Glutamatergic neuron (in vitro differentiated cells): ENCODE data around the gene ACACB. TPM values are rescaled to one million over a fixed set of nuclear protein-coding genes. Genes with fewer than 3 reads are reported as not detected.

ENCODE experiments used
- DNase-seq: peaks from one replicate; pipeline ENCODE4 v3.0.0; 2022
- H3K27ac Mint-ChIP-seq: one replicate; pipeline ENCODE4 v1.8.0; 2020; ENCODE audit warnings: mild to moderate bottlenecking, mixed read lengths, inconsistent platforms; ENCODE audit not compliant: unreplicated experiment
- H3K27me3 Mint-ChIP-seq: one replicate; pipeline ENCODE4 v1.8.0; 2020; ENCODE audit warnings: mild to moderate bottlenecking, moderate library complexity, mixed read lengths, inconsistent platforms; ENCODE audit not compliant: unreplicated experiment
- H3K36me3 Mint-ChIP-seq: one replicate; pipeline ENCODE4 v1.8.0; 2020; ENCODE audit warnings: mild to moderate bottlenecking, mixed read lengths, inconsistent platforms; ENCODE audit not compliant: unreplicated experiment
- H3K4me1 Mint-ChIP-seq: one replicate; pipeline ENCODE4 v1.8.0; 2020; ENCODE audit warnings: mild to moderate bottlenecking, low read depth, mixed read lengths, inconsistent platforms; ENCODE audit not compliant: unreplicated experiment
- H3K4me3 Mint-ChIP-seq: one replicate; pipeline ENCODE4 v1.8.0; 2020; ENCODE audit warnings: mild to moderate bottlenecking, mixed read lengths, inconsistent platforms; ENCODE audit not compliant: unreplicated experiment
- H3K9me3 Mint-ChIP-seq: one replicate; pipeline ENCODE4 v1.8.0; 2020; ENCODE audit warnings: mild to moderate bottlenecking, moderate library complexity, mixed read lengths, inconsistent platforms; ENCODE audit not compliant: unreplicated experiment
- CTCF ChIP-seq: fragments of 200-600 bp; sonication (generic); IDR thresholded peaks from one replicate; pipeline ENCODE4 v1.5.0; 2021; ENCODE audit not compliant: partially characterized antibody, unreplicated experiment
- total RNA-seq: library from RNA; stranded (reverse); fragmentation: NEBNext Ultra II Directional; extraction: Animal tissue kit (Norgen Biotek cat#: 25700); gene quantifications from one replicate; pipeline ENCODE4 v1.2.1, GENCODE V29; 2021; ENCODE audit not compliant: unreplicated experiment

The ACACB gene
- total RNA-seq, 1 donor from 2014 or later: 3.8 TPM

- TF ChIP-seq CTCF: no peak
- no peak overlapping the region for H3K27ac Mint-ChIP-seq
- H3K36me3 Mint-ChIP-seq: peaks cover 3% of the 10 kb centered on the region
- no peak overlapping the region for H3K4me3 Mint-ChIP-seq
- H3K4me1 Mint-ChIP-seq: no peaks in the 10 kb centered on the region
- no peaks in the 10 kb centered on the region for H3K27me3 Mint-ChIP-seq
- no peaks in the 10 kb centered on the region for H3K9me3 Mint-ChIP-seq
- no peak for DNase-seq
These were observed 69.1 kb downstream of the ACACB start for GRCh38 chr12:109185441-109185840.

- peaks cover 3% of the 10 kb centered on the region for H3K36me3 Mint-ChIP-seq
- no peaks in the 10 kb centered on the region for H3K9me3 Mint-ChIP-seq
- no peak for DNase-seq
- no peaks in the 10 kb centered on the region for H3K27me3 Mint-ChIP-seq
- no peak overlapping the region for H3K4me3 Mint-ChIP-seq
- no peaks in the 10 kb centered on the region for H3K4me1 Mint-ChIP-seq
- no peak for TF ChIP-seq CTCF
- H3K27ac Mint-ChIP-seq: no peak overlapping the region
These were observed 70.7 kb downstream of the ACACB start for GRCh38 chr12:109186993-109187653.

- no peak overlapping the region for H3K27ac Mint-ChIP-seq
- no peak overlapping the region for H3K4me3 Mint-ChIP-seq
- H3K36me3 Mint-ChIP-seq: no peaks in the 10 kb centered on the region
- H3K27me3 Mint-ChIP-seq: no peaks in the 10 kb centered on the region
- no peak for TF ChIP-seq CTCF
- H3K9me3 Mint-ChIP-seq: no peaks in the 10 kb centered on the region
- H3K4me1 Mint-ChIP-seq: no peaks in the 10 kb centered on the region
- DNase-seq: no peak
These were observed 71.8 kb downstream of the ACACB start for GRCh38 chr12:109188108-109188712.

- TF ChIP-seq CTCF: no peak
- H3K9me3 Mint-ChIP-seq: no peaks in the 10 kb centered on the region
- H3K4me3 Mint-ChIP-seq: no peak overlapping the region
- H3K4me1 Mint-ChIP-seq: no peaks in the 10 kb centered on the region
- H3K36me3 Mint-ChIP-seq: no peaks in the 10 kb centered on the region
- no peaks in the 10 kb centered on the region for H3K27me3 Mint-ChIP-seq
- H3K27ac Mint-ChIP-seq: no peak overlapping the region
- no peak for DNase-seq
These were observed 72.9 kb downstream of the ACACB start for GRCh38 chr12:109189291-109189690.

- Mint-ChIP-seq H3K27ac (no peak overlapping the region), H3K9me3 (no peaks in the 10 kb centered on the region)
- no peak for DNase-seq
These were observed 75.3 kb downstream of the ACACB start for GRCh38 chr12:109191621-109192250.

More at GRCh38 chr12:109191621-109192250, 75.3 kb downstream of the ACACB start:
- Mint-ChIP-seq H3K4me3 (no peak overlapping the region), H3K36me3 (no peaks in the 10 kb centered on the region), H3K27me3 (no peaks in the 10 kb centered on the region), H3K4me1 (no peaks in the 10 kb centered on the region)
- TF ChIP-seq CTCF: no peak
